ENCODE data around the gene PTPRM.

Gene PTPRM

GRCh38 chr18:7941533-7941932 is 374.4 kb downstream of the PTPRM start:
- FAIRE-seq = no peak
- TF ChIP-seq POU2F2 (IDR thresholded peaks at IDR 0.05; ENCODE audit: low read depth, low read length) = no peak
- no peak for TF ChIP-seq POLR2A (IDR thresholded peaks at IDR 0.05; ENCODE audit: low read depth, low read length)
- no peak for TF ChIP-seq TAF1 (IDR thresholded peaks at IDR 0.05; ENCODE audit: low read depth, low read length)
- TF ChIP-seq PAX5 (IDR thresholded peaks at IDR 0.05; ENCODE audit: insufficient read depth, low read length, severe bottlenecking) = no peak
- no peak for TF ChIP-seq POLR2AphosphoS5 (IDR thresholded peaks at IDR 0.05; ENCODE audit: low read depth, low read length)
- no peak for TF ChIP-seq SPI1 (IDR thresholded peaks at IDR 0.05; ENCODE audit: low read depth, low read length)
- no peak for DNase-seq (ENCODE audit: insufficient read length, low spot score)

DNA sequence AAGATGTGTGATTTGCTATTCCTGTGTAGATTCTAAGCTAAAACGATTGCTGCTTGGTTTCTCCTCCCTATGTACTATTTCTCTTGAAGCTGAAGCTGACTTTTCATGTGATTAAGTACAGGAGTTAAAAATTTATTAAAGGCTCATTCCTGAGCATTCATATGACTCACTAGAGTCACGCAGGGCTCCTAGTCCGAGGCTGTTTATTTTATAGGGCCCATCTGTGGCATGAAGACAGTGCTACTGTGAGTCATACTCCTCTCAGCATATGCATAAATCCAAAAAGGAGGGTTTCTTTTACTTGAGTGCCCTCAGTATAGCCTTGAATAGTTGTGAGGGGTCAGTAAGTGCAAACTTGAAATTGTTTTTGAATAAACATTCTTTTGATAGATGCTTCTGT is 378.8 kb downstream of the PTPRM start:
- no peak for FAIRE-seq
- TF ChIP-seq POLR2A (IDR thresholded peaks at IDR 0.05; ENCODE audit: low read depth, low read length) (no peak), SPI1 (IDR thresholded peaks at IDR 0.05; ENCODE audit: low read depth, low read length) (no peak), POLR2AphosphoS5 (IDR thresholded peaks at IDR 0.05; ENCODE audit: low read depth, low read length) (no peak), TAF1 (IDR thresholded peaks at IDR 0.05; ENCODE audit: low read depth, low read length) (no peak), POU2F2 (IDR thresholded peaks at IDR 0.05; ENCODE audit: low read depth, low read length) (no peak), PAX5 (IDR thresholded peaks at IDR 0.05; ENCODE audit: insufficient read depth, low read length, severe bottlenecking) (no peak)
- DNase-seq (ENCODE audit: insufficient read length, low spot score) = no peak

DNA sequence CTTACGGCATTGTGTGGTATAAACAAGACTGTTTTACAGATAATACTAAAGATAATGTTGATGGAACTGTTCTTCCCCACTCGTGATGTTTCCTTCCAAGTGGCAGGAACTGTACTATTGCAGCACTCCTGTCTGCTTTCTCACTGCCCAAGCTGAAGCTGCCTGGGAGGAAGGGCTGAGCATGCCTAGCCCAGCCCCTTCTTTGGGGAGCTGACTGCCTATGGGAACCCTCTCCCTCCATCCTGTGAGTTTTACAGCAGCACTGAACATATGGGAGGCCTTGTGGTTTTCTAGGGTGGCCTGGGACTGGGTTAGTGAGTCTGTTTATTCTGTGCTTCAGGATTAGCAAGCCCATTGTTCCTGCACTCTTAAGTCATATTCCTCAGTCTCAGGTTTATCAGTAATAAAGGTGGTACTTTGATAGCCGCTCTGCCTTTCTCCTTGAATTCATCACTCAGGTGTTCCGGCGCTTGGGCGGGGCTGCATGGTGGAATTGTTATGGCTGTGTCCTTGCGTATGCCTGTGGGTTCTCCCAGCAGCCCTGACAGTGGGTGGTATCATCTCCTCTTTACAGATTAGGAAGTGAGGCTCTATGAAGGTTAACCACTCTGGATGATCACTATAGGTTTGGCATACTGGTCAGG is 379.7 kb downstream of the PTPRM start:
- FAIRE-seq = no peak
- TF ChIP-seq POLR2AphosphoS5 (IDR thresholded peaks at IDR 0.05; ENCODE audit: low read depth, low read length) (no peak), TAF1 (IDR thresholded peaks at IDR 0.05; ENCODE audit: low read depth, low read length) (no peak), POLR2A (IDR thresholded peaks at IDR 0.05; ENCODE audit: low read depth, low read length) (no peak), POU2F2 (IDR thresholded peaks at IDR 0.05; ENCODE audit: low read depth, low read length) (no peak), PAX5 (IDR thresholded peaks at IDR 0.05; ENCODE audit: insufficient read depth, low read length, severe bottlenecking) (no peak), SPI1 (IDR thresholded peaks at IDR 0.05; ENCODE audit: low read depth, low read length) (no peak)
- no peak for DNase-seq (ENCODE audit: insufficient read length, low spot score)

GRCh38 chr18:7950380-7951136 is 383.4 kb downstream of the PTPRM start:
- no peak for TF ChIP-seq POLR2A (IDR thresholded peaks at IDR 0.05; ENCODE audit: low read depth, low read length)
- TF ChIP-seq PAX5 (IDR thresholded peaks at IDR 0.05; ENCODE audit: insufficient read depth, low read length, severe bottlenecking) = no peak
- TF ChIP-seq SPI1 (IDR thresholded peaks at IDR 0.05; ENCODE audit: low read depth, low read length) = no peak
- TF ChIP-seq POU2F2 (IDR thresholded peaks at IDR 0.05; ENCODE audit: low read depth, low read length) = no peak
- TF ChIP-seq TAF1 (IDR thresholded peaks at IDR 0.05; ENCODE audit: low read depth, low read length) = no peak
- TF ChIP-seq POLR2AphosphoS5 (IDR thresholded peaks at IDR 0.05; ENCODE audit: low read depth, low read length) = no peak
- DNase-seq (ENCODE audit: insufficient read length, low spot score) (no peak), FAIRE-seq (no peak)

- no peak for TF ChIP-seq TAF1 (IDR thresholded peaks at IDR 0.05; ENCODE audit: low read depth, low read length)
- no peak for TF ChIP-seq POLR2A (IDR thresholded peaks at IDR 0.05; ENCODE audit: low read depth, low read length)
- TF ChIP-seq SPI1 (IDR thresholded peaks at IDR 0.05; ENCODE audit: low read depth, low read length) = no peak
- TF ChIP-seq POLR2AphosphoS5 (IDR thresholded peaks at IDR 0.05; ENCODE audit: low read depth, low read length) = no peak
- TF ChIP-seq PAX5 (IDR thresholded peaks at IDR 0.05; ENCODE audit: insufficient read depth, low read length, severe bottlenecking) = no peak
- TF ChIP-seq POU2F2 (IDR thresholded peaks at IDR 0.05; ENCODE audit: low read depth, low read length) = no peak
- FAIRE-seq (no peak), DNase-seq (ENCODE audit: insufficient read length, low spot score) (no peak)
Observed at GRCh38 chr18:7953095-7953958, 386.2 kb downstream of the PTPRM start.

GRCh38 chr18:7954238-7954637 is 387.1 kb downstream of the PTPRM start:
- FAIRE-seq = no peak
- no peak for DNase-seq (ENCODE audit: insufficient read length, low spot score)
- TF ChIP-seq PAX5 (IDR thresholded peaks at IDR 0.05; ENCODE audit: insufficient read depth, low read length, severe bottlenecking) (no peak), POU2F2 (IDR thresholded peaks at IDR 0.05; ENCODE audit: low read depth, low read length) (no peak), POLR2AphosphoS5 (IDR thresholded peaks at IDR 0.05; ENCODE audit: low read depth, low read length) (no peak), POLR2A (IDR thresholded peaks at IDR 0.05; ENCODE audit: low read depth, low read length) (no peak), TAF1 (IDR thresholded peaks at IDR 0.05; ENCODE audit: low read depth, low read length) (no peak), SPI1 (IDR thresholded peaks at IDR 0.05; ENCODE audit: low read depth, low read length) (no peak)

DNA sequence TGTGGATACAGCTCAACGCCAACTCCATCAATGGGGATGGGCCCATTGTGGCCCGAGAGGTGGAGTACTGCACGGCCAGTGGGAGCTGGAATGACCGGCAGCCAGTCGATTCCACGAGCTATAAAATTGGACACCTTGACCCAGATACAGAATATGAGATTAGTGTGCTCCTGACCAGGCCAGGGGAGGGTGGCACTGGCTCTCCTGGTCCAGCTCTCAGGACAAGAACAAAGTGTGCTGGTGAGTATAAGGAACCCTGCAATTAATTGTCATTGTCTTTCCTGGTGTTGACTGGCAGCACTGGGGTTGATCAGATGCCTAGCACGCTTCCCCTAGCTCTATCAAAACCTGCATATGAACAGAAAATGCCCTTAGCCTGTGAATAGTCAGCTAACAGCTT is 388.1 kb downstream of the PTPRM start:
- DNase-seq (ENCODE audit: insufficient read length, low spot score) (no peak), FAIRE-seq (no peak)
- TF ChIP-seq SPI1 (IDR thresholded peaks at IDR 0.05; ENCODE audit: low read depth, low read length) = no peak
- no peak for TF ChIP-seq POU2F2 (IDR thresholded peaks at IDR 0.05; ENCODE audit: low read depth, low read length)
- no peak for TF ChIP-seq POLR2A (IDR thresholded peaks at IDR 0.05; ENCODE audit: low read depth, low read length)
- no peak for TF ChIP-seq POLR2AphosphoS5 (IDR thresholded peaks at IDR 0.05; ENCODE audit: low read depth, low read length)
- TF ChIP-seq TAF1 (IDR thresholded peaks at IDR 0.05; ENCODE audit: low read depth, low read length) = no peak
- no peak for TF ChIP-seq PAX5 (IDR thresholded peaks at IDR 0.05; ENCODE audit: insufficient read depth, low read length, severe bottlenecking)

DNA sequence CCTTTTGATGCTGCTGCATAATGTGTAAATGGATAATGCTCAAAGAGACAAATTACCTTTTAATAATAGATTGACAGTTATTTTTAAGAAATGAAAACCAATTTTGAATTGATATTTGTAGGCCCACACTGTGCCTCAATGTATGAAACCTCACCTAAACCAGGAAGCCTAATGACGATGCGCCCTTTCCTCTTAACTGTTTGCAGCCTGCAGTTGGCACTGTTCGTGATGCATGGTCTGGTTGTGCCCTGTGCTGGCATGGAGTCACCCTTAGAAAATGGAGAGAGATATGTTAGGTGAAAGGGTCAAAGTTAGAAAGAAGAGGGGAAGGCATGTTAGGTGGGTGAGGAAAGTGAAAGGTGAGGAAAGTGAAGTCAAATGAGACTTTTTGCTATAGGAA is 390.2 kb downstream of the PTPRM start:
- TF ChIP-seq TAF1 (IDR thresholded peaks at IDR 0.05; ENCODE audit: low read depth, low read length) (no peak), PAX5 (IDR thresholded peaks at IDR 0.05; ENCODE audit: insufficient read depth, low read length, severe bottlenecking) (no peak)
- DNase-seq (ENCODE audit: insufficient read length, low spot score) = no peak
- no peak for FAIRE-seq

All from GM12891 (cell line).